GM10266 (cell line): ENCODE data around the gene ZBED3.
"Not testable (repeated sequence)": the region's sequence is repeated elsewhere in the genome, so short reads cannot be mapped to it uniquely, and the experiment has no call there.

Experiments
- DNase-seq: peaks from one replicate; pipeline ENCODE4 v3.0.0; 2012; ENCODE audit errors: extremely low spot score
- TF ChIP-seq, protein P1 (sequence below): IDR thresholded peaks from 2 replicates; pipeline ENCODE4 v1.5.1; 2012; ENCODE audit warnings: mild to moderate bottlenecking, low read depth; ENCODE audit not compliant: control insufficient read depth, insufficient read depth; ENCODE audit errors: missing control alignments

Gene ZBED3

DNA sequence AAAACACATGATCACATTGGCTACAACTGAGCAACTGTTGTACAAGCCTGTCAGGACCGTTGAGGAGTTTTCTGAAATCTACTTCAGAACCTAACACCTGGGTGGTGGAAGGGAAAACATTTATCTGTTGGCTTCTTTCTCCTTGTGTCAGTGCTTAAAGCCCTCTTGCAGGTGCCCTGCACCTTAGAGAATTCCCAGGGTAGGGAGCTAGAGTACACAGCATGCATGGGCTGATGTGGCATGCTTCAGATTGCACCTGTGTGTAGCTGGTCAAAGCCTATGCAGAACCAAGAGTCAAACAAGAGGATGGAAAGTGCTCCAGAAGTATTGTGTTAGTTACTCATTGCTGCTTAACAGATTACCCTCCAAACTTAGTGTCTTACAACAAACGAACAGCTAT, 33.6 kb upstream of the ZBED3 start:
- no peak for DNase-seq
- TF ChIP-seq, protein P1, sequence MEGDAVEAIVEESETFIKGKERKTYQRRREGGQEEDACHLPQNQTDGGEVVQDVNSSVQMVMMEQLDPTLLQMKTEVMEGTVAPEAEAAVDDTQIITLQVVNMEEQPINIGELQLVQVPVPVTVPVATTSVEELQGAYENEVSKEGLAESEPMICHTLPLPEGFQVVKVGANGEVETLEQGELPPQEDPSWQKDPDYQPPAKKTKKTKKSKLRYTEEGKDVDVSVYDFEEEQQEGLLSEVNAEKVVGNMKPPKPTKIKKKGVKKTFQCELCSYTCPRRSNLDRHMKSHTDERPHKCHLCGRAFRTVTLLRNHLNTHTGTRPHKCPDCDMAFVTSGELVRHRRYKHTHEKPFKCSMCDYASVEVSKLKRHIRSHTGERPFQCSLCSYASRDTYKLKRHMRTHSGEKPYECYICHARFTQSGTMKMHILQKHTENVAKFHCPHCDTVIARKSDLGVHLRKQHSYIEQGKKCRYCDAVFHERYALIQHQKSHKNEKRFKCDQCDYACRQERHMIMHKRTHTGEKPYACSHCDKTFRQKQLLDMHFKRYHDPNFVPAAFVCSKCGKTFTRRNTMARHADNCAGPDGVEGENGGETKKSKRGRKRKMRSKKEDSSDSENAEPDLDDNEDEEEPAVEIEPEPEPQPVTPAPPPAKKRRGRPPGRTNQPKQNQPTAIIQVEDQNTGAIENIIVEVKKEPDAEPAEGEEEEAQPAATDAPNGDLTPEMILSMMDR = no peak

DNA sequence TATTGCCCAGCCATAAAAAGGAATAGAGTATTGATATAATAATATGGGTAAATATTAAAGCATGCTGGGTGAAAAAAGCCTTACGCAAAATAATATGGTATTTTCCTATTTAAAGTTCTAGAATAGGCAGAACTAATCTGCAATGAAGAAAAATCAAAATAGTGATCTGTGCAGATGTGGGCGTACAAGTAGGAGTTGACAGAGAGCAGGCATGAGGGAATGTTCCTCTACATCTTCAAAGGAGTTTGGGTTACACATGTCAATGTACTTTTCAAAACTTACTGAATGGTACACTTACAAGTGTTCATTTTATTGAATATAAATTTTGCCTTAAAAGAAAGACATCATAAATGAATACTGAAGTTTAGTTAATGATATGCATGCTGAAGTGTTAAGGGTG, 33.0 kb upstream of the ZBED3 start:
- DNase-seq = no peak
- TF ChIP-seq, protein P1 = no peak

DNA sequence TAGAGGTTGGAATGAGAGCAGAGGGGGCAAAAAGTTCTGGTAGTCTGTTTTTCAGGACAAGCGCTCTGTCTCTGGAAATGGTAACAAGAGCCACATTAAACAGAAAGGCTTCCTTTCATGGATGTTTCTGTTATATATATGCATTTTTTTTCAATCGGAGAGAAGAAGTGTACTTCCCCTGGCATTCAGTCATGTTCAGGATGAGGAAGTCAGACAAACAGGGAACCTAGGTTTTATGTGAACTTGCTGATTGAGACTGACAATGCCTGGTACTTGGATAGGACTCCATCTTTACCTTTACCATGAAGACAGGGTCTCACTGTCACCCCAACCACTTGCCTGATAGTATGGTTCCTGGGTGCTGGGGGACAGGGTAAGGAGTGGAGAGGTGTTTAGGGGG, 30.1 kb upstream of the ZBED3 start:
- no peak for DNase-seq
- TF ChIP-seq, protein P1 = no peak

DNA sequence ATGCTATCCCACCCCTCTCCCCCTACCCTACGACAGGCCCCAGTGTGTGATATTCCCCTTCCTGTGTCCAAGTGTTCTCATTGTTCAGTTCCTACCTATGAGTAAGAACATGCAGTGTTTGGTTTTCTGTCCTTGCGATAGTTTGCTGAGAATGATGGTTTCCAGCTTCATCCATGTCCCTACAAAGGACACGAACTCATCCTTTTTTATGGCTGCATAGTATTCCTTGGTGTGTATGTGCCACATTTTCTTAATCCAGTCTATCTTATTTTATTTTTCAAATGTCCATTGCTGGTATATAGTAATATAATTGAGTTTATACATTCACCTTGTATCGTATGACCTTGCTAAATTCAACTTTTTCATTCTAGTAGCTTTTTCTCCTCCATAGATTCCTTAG, 19.9 kb upstream of the ZBED3 start:
- DNase-seq = not testable (repeated sequence)

DNA sequence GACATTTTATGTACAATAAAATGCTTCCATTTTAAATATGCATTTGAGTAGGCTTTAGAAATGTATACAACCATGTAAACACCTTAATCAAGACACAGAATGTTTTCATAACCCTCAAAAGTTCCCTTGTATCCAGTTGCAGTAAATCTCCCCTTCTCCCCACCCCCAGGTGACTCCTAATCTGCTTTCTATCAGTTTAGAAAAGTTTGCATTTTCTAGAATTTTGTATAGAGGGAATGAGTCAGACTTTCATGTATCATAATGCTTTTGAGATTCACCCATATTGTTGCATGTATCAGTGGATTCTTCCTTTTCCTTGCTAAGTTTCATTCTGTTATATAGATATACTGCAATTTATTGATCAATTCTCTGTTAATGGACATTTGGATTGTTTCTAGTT, 17.7 kb upstream of the ZBED3 start:
- DNase-seq = no peak
- TF ChIP-seq, protein P1 = no peak

DNA sequence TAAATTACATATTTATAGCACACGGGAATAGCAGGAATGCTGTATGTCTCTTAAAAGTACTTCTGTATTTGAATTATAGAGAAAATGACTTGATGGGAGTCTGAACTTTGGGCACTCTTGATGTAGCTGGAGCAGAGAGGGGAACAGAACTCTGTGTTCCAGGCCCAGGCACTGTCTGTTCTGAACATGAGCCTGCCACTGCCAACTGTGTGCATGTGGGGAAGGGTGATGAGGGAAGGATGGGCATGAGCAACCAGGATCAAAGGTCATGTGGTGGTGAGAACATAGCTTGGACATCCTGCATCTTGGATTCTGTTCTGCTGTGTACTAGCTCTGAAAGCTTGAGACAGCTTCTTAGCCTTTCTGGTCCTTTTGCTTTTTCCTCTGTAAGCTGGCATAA, 16.4 kb upstream of the ZBED3 start:
- no peak for DNase-seq
- TF ChIP-seq, protein P1 = no peak

DNA sequence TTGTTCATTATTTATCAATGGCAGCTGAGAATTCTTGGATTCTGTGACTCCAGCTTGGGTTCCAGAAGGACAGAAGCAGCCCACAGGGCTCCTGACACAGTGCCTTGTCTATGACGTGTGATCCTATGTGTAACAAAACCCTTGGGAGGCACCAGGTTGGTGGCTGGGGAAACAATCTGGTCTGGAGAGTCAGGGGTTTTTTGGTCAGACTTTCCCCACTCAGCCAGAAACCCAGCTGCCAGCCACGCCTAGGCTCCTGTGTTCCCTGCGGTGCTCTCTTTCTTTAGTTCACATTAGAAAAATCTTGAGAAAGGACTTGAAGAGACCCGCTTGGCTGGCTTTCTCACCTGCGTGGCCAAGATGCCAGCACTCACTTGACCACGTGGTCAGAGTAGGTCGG, 15.5 kb upstream of the ZBED3 start:
- TF ChIP-seq, protein P1 = no peak
- DNase-seq = no peak

DNA sequence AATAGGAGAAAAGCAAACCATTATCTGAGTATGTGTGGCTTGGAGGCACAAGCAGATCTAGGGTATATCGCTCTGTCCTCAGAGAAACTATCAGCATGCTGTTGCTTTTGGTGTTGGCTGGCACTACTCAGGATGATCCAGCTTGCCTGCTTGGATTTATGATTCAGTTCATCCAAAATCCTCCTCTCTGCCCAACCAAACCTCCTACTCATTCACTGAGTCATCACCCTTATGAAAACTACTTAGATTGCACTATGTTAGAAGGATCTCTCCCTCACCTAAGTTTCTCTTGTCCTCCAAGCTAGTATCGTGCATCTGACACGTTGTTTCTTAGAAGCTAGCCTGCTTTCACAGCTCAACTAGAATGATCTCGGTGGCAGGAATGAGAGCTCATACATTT, 14.2 kb upstream of the ZBED3 start:
- DNase-seq = no peak
- TF ChIP-seq, protein P1 = no peak
